Stromal cell of bone marrow (primary cell): ENCODE measurements around the gene EXD3.

Experiments
- DNase-seq: peaks from one replicate; pipeline ENCODE4 v3.0.0-alpha.2; 2012; ENCODE audit warnings: low read depth

The EXD3 gene

GRCh38 chr9:137294681-137295237 is 128.2 kb downstream of the EXD3 start:
- no peak for DNase-seq

- no peak for DNase-seq
These were observed 128.8 kb downstream of the EXD3 start for GRCh38 chr9:137294091-137294680.

GRCh38 chr9:137293482-137294090 is 129.4 kb downstream of the EXD3 start:
- DNase-seq = no peak

GRCh38 chr9:137293094-137293481 is 129.9 kb downstream of the EXD3 start:
- DNase-seq = no peak

- DNase-seq = no peak
These were observed 136.0 kb downstream of the EXD3 start for GRCh38 chr9:137286975-137287383.

GRCh38 chr9:137281345-137282116 is 141.4 kb downstream of the EXD3 start:
- no peak for DNase-seq

- DNase-seq = no peak
These were observed 142.3 kb downstream of the EXD3 start for GRCh38 chr9:137280474-137281344.

- DNase-seq = no peak
These were observed 143.1 kb downstream of the EXD3 start for GRCh38 chr9:137279741-137280473.

- DNase-seq = no peak
These were observed 143.9 kb downstream of the EXD3 start for GRCh38 chr9:137278721-137279711.

- DNase-seq = no peak
These were observed 144.8 kb downstream of the EXD3 start for GRCh38 chr9:137278061-137278701.

- DNase-seq = no peak
These were observed 145.5 kb downstream of the EXD3 start, which contains the start of gene TOR4A for GRCh38 chr9:137277329-137278041. Gene TOR4A (plus strand): TSS chr9:137277726. CDS start chr9:137278690, 964 bp downstream.

- DNase-seq = no peak
These were observed 146.3 kb downstream of the EXD3 start for GRCh38 chr9:137276473-137277328.

- no peak for DNase-seq
These were observed 147.1 kb downstream of the EXD3 start for GRCh38 chr9:137275588-137276472.

- no peak for DNase-seq
These were observed 147.8 kb downstream of the EXD3 start for GRCh38 chr9:137275203-137275587.

GRCh38 chr9:137273611-137274320 is 149.2 kb downstream of the EXD3 start:
- DNase-seq = no peak

- DNase-seq = no peak
These were observed 149.9 kb downstream of the EXD3 start for GRCh38 chr9:137273095-137273490.
